WTC11 (cell line): ENCODE measurements around the gene PLEKHH2. TPM values are rescaled to one million over a fixed set of nuclear protein-coding genes. Genes with fewer than 3 reads are reported as not detected.

Experiments
- ATAC-seq: fragments of 200-7000 bp; cut with Tn5 transposase; 2 replicates; pipeline ENCODE4 v1.10.0; 2021; ENCODE audit warnings: mild to moderate bottlenecking, moderate library complexity
- CTCF ChIA-PET: fragments of 300-600 bp; sonication (Branson Sonifier 250); formaldehyde crosslinking; loops from one replicate; lab custom pipeline; 2021; ENCODE audit warnings: antibody characterized with exemption; lab: Charles Lee
- POLR2A ChIA-PET: fragments of 350-600 bp; sonication (Branson Sonifier 250); formaldehyde crosslinking; loops from one replicate; lab custom pipeline; 2021; ENCODE audit warnings: antibody characterized with exemption; lab: Charles Lee
- DNase-seq: peaks from one replicate; pipeline ENCODE4 v3.0.0; 2021; ENCODE audit warnings: low spot score
- H3K27ac Mint-ChIP-seq: 2 replicates; pipeline ENCODE4 v1.8.0; 2021; ENCODE audit warnings: mixed read lengths
- H3K27me3 Mint-ChIP-seq: 2 replicates; pipeline ENCODE4 v1.8.0; 2021; ENCODE audit warnings: low read depth, mild to moderate bottlenecking, moderate library complexity, mixed read lengths
- H3K36me3 Mint-ChIP-seq: 2 replicates; pipeline ENCODE4 v1.8.0; 2021; ENCODE audit warnings: mixed read lengths
- H3K4me1 Mint-ChIP-seq: 2 replicates; pipeline ENCODE4 v1.8.0; 2022; ENCODE audit warnings: mixed read lengths
- H3K4me3 Mint-ChIP-seq: 2 replicates; pipeline ENCODE4 v1.8.0; 2021; ENCODE audit warnings: mild to moderate bottlenecking, moderate library complexity, mixed read lengths
- H3K9me3 Mint-ChIP-seq: 2 replicates; pipeline ENCODE4 v1.8.0; 2021; ENCODE audit warnings: mixed read lengths
- CREB1 ChIP-seq: sonication (generic); formaldehyde crosslinking; IDR thresholded peaks from 2 replicates; pipeline ENCODE4 v1.8.0; 2023; ENCODE audit warnings: mild to moderate bottlenecking, missing genetic modification reagents
- ELF4 ChIP-seq: sonication (generic); formaldehyde crosslinking; IDR thresholded peaks from 2 replicates; pipeline ENCODE4 v1.8.1; 2022; ENCODE audit warnings: low read depth, mild to moderate bottlenecking, moderate library complexity, missing genetic modification reagents
- FOXJ3 ChIP-seq: sonication (generic); formaldehyde crosslinking; IDR thresholded peaks from 2 replicates; pipeline ENCODE4 v1.9.0; 2021; ENCODE audit warnings: missing genetic modification reagents, mild to moderate bottlenecking, borderline replicate concordance
- FOXK1 ChIP-seq: sonication (generic); formaldehyde crosslinking; IDR thresholded peaks from 2 replicates; pipeline ENCODE4 v1.8.0; 2022; ENCODE audit warnings: mild to moderate bottlenecking, moderate library complexity, missing genetic modification reagents
- JAZF1 ChIP-seq: fragments of 250-450 bp; sonication (Bioruptor Pico); IDR thresholded peaks from 2 replicates; pipeline ENCODE4 v1.9.0; 2021; ENCODE audit warnings: moderate library complexity, mild to moderate bottlenecking, inconsistent platforms
- MXD4 ChIP-seq: fragments of 250-450 bp; sonication (Bioruptor Pico); IDR thresholded peaks from 2 replicates; pipeline ENCODE4 v1.8.0; 2021; ENCODE audit warnings: mild to moderate bottlenecking, moderate library complexity, borderline replicate concordance
- MYBL2 ChIP-seq: sonication (generic); formaldehyde crosslinking; IDR thresholded peaks from 2 replicates; pipeline ENCODE4 v1.8.1; 2023; ENCODE audit warnings: mild to moderate bottlenecking, moderate library complexity, missing genetic modification reagents
- NR1H2 ChIP-seq: sonication (generic); formaldehyde crosslinking; IDR thresholded peaks from 2 replicates; pipeline ENCODE4 v1.9.0; 2021; ENCODE audit warnings: mild to moderate bottlenecking, moderate library complexity, missing genetic modification reagents
- SOX15 ChIP-seq: fragments of 250-450 bp; sonication (Bioruptor Pico); IDR thresholded peaks from 2 replicates; pipeline ENCODE4 v1.9.0; 2021; ENCODE audit warnings: mild to moderate bottlenecking
- TCF7 ChIP-seq: sonication (generic); formaldehyde crosslinking; IDR thresholded peaks from 2 replicates; pipeline ENCODE4 v1.8.0; 2022; ENCODE audit warnings: mild to moderate bottlenecking, low read depth, missing genetic modification reagents, moderate library complexity
- ZBTB21 ChIP-seq: sonication (generic); formaldehyde crosslinking; IDR thresholded peaks from 2 replicates; pipeline ENCODE4 v1.8.1; 2023; ENCODE audit warnings: mild to moderate bottlenecking, missing genetic modification reagents, borderline replicate concordance
- ZNF232 ChIP-seq: sonication (generic); formaldehyde crosslinking; IDR thresholded peaks from 2 replicates; pipeline ENCODE4 v1.8.0; 2022; ENCODE audit warnings: mild to moderate bottlenecking, missing genetic modification reagents
- ZNF416 ChIP-seq: fragments of 250-450 bp; sonication (Bioruptor Pico); IDR thresholded peaks from 2 replicates; pipeline ENCODE4 v1.9.0; 2021; ENCODE audit warnings: mild to moderate bottlenecking, inconsistent platforms
- total RNA-seq: library from RNA; stranded (reverse); gene quantifications from 3 replicates; pipeline ENCODE4 v1.2.3, GENCODE V29; 2021
- TF ChIP-seq, protein P1 (sequence below): fragments of 250-450 bp; sonication (Bioruptor Pico); IDR thresholded peaks from 2 replicates; pipeline ENCODE4 v1.9.0; 2021; ENCODE audit warnings: moderate library complexity, mild to moderate bottlenecking, inconsistent platforms, borderline replicate concordance
- TF ChIP-seq, protein P2 (sequence below): fragments of 200-600 bp; IDR thresholded peaks from 2 replicates; pipeline ENCODE4 v1.8.0; 2022; ENCODE audit warnings: antibody characterized with exemption
- TF ChIP-seq, protein P3 (sequence below): sonication (generic); formaldehyde crosslinking; IDR thresholded peaks from 2 replicates; pipeline ENCODE4 v1.8.0; 2022; ENCODE audit warnings: missing genetic modification reagents
- TF ChIP-seq, protein P4 (sequence below): sonication (generic); formaldehyde crosslinking; IDR thresholded peaks from 2 replicates; pipeline ENCODE4 v1.8.1; 2023; ENCODE audit warnings: mild to moderate bottlenecking, missing genetic modification reagents, moderate library complexity
- TF ChIP-seq, protein P5 (sequence below): sonication (generic); formaldehyde crosslinking; IDR thresholded peaks from 2 replicates; pipeline ENCODE4 v1.8.0; 2022; ENCODE audit warnings: mild to moderate bottlenecking, missing genetic modification reagents

PLEKHH2 gene
- total RNA-seq, 1 experiment from 2014 or later = 5.8 TPM

DNA sequence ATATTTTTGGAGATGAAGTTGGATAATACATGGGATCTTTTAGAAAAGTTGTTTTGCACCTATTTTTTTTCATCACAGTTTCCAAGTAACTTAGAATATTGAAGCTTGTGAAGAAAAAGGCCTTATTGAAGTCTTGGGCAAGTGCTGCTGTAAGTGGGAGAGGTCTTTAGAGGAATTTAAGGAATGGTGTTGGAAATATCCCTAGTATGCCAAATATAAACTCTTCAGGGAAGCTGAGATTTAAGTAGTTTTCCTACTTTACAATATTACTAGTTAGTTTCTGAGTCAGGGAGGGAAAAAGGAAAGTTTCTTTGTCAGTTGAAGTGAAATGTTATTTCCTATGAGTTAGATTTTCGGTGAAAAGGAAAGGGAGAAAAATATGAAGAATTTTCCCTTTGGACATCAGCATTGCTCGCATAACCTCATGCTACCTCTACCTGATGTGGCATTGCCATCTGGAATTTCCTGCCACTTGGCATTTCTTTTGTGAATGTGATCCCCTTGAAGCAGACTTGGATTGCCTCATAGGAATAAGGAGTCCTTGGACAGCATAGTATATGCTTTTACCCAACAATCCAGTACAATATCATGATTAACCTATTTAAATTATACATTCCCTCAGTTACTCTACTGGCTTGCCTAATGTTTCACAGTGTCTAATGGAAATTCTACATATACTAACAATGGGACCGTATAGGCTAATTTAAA, 12.1 kb downstream of the PLEKHH2 start:
- ChIA-PET CTCF (no interaction called here), POLR2A (no interaction called here)

DNA sequence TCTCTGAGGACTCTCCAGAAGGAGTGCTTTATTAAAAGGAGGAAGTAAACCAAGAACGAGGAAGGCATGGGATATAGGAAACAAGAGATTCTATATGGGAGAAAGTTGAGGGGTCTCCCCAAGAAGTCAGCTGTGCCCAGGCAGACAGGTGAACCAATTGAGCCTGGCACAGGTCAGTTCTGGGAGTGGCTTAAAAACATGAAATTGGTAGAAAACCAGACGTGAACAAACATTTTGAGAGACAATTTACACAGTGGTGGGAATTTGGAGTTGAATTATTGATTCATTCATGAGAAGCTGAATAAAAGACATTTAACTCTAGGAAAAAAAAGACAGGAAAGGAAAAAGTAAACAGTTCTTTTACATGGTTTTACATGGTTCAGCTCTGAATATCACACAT, 16.4 kb downstream of the PLEKHH2 start:
- DNase-seq (no peak), ATAC-seq (no peak)
- H3K4me1 Mint-ChIP-seq = no peaks in the 10 kb centered on the region
- H3K4me3 Mint-ChIP-seq = no peak overlapping the region
- ChIA-PET CTCF (interaction anchor here (0.6 kb wide), 1 partner anchor 382 kb away, joined by 4 read pairs; no protein-coding TSS in a partner anchor), POLR2A (no interaction called here)
- TF ChIP-seq, protein P1, sequence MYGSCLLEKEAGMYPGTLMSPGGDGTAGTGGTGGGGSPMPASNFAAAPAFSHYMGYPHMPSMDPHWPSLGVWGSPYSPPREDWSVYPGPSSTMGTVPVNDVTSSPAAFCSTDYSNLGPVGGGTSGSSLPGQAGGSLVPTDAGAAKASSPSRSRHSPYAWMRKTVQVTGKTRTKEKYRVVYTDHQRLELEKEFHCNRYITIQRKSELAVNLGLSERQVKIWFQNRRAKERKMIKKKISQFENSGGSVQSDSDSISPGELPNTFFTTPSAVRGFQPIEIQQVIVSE (CRISPR knock-in tag) = no peak
- H3K27me3 Mint-ChIP-seq = no peaks in the 10 kb centered on the region
- H3K36me3 Mint-ChIP-seq = no peaks in the 10 kb centered on the region
- peaks cover 4% of the 10 kb centered on the region; the same call in 1 of the 2 replicates for H3K9me3 Mint-ChIP-seq
- H3K27ac Mint-ChIP-seq = no peak overlapping the region

More for the DNA sequence above, 12.1 kb downstream of the PLEKHH2 start:
- H3K27me3 Mint-ChIP-seq = no peaks in the 10 kb centered on the region
- no peak overlapping the region for H3K4me3 Mint-ChIP-seq
- TF ChIP-seq, protein P2, sequence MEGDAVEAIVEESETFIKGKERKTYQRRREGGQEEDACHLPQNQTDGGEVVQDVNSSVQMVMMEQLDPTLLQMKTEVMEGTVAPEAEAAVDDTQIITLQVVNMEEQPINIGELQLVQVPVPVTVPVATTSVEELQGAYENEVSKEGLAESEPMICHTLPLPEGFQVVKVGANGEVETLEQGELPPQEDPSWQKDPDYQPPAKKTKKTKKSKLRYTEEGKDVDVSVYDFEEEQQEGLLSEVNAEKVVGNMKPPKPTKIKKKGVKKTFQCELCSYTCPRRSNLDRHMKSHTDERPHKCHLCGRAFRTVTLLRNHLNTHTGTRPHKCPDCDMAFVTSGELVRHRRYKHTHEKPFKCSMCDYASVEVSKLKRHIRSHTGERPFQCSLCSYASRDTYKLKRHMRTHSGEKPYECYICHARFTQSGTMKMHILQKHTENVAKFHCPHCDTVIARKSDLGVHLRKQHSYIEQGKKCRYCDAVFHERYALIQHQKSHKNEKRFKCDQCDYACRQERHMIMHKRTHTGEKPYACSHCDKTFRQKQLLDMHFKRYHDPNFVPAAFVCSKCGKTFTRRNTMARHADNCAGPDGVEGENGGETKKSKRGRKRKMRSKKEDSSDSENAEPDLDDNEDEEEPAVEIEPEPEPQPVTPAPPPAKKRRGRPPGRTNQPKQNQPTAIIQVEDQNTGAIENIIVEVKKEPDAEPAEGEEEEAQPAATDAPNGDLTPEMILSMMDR = no peak
- TF ChIP-seq ELF4 (CRISPR knock-in tag) (no peak), JAZF1 (CRISPR knock-in tag) (no peak), ZNF232 (no peak), CREB1 (no peak), ZNF416 (CRISPR knock-in tag) (no peak), TCF7 (CRISPR knock-in tag) (no peak), ZBTB21 (CRISPR knock-in tag) (no peak), SOX15 (CRISPR knock-in tag) (no peak), MXD4 (CRISPR knock-in tag) (no peak), NR1H2 (no peak), MYBL2 (CRISPR knock-in tag) (no peak), FOXK1 (CRISPR knock-in tag) (no peak), FOXJ3 (CRISPR knock-in tag) (no peak)
- TF ChIP-seq, protein P3, sequence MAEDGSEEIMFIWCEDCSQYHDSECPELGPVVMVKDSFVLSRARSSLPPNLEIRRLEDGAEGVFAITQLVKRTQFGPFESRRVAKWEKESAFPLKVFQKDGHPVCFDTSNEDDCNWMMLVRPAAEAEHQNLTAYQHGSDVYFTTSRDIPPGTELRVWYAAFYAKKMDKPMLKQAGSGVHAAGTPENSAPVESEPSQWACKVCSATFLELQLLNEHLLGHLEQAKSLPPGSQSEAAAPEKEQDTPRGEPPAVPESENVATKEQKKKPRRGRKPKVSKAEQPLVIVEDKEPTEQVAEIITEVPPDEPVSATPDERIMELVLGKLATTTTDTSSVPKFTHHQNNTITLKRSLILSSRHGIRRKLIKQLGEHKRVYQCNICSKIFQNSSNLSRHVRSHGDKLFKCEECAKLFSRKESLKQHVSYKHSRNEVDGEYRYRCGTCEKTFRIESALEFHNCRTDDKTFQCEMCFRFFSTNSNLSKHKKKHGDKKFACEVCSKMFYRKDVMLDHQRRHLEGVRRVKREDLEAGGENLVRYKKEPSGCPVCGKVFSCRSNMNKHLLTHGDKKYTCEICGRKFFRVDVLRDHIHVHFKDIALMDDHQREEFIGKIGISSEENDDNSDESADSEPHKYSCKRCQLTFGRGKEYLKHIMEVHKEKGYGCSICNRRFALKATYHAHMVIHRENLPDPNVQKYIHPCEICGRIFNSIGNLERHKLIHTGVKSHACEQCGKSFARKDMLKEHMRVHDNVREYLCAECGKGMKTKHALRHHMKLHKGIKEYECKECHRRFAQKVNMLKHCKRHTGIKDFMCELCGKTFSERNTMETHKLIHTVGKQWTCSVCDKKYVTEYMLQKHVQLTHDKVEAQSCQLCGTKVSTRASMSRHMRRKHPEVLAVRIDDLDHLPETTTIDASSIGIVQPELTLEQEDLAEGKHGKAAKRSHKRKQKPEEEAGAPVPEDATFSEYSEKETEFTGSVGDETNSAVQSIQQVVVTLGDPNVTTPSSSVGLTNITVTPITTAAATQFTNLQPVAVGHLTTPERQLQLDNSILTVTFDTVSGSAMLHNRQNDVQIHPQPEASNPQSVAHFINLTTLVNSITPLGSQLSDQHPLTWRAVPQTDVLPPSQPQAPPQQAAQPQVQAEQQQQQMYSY = no peak
- TF ChIP-seq, protein P4, sequence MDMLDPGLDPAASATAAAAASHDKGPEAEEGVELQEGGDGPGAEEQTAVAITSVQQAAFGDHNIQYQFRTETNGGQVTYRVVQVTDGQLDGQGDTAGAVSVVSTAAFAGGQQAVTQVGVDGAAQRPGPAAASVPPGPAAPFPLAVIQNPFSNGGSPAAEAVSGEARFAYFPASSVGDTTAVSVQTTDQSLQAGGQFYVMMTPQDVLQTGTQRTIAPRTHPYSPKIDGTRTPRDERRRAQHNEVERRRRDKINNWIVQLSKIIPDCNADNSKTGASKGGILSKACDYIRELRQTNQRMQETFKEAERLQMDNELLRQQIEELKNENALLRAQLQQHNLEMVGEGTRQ (CRISPR knock-in tag) = no peak
- TF ChIP-seq, protein P5, sequence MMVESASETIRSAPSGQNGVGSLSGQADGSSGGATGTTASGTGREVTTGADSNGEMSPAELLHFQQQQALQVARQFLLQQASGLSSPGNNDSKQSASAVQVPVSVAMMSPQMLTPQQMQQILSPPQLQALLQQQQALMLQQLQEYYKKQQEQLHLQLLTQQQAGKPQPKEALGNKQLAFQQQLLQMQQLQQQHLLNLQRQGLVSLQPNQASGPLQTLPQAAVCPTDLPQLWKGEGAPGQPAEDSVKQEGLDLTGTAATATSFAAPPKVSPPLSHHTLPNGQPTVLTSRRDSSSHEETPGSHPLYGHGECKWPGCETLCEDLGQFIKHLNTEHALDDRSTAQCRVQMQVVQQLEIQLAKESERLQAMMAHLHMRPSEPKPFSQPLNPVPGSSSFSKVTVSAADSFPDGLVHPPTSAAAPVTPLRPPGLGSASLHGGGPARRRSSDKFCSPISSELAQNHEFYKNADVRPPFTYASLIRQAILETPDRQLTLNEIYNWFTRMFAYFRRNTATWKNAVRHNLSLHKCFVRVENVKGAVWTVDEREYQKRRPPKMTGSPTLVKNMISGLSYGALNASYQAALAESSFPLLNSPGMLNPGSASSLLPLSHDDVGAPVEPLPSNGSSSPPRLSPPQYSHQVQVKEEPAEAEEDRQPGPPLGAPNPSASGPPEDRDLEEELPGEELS (CRISPR knock-in tag) = no peak
- ATAC-seq (no peak), DNase-seq (no peak)
- no peaks in the 10 kb centered on the region for H3K4me1 Mint-ChIP-seq
- H3K9me3 Mint-ChIP-seq = no peaks in the 10 kb centered on the region
- no peak overlapping the region for H3K27ac Mint-ChIP-seq
- H3K36me3 Mint-ChIP-seq = no peaks in the 10 kb centered on the region
